ENCODE results near the gene RSPH1.

The RSPH1 gene

GRCh38 chr21:42443876-42444744 is 51.9 kb downstream of the RSPH1 start:
- DNase-seq, result no peak

DNA sequence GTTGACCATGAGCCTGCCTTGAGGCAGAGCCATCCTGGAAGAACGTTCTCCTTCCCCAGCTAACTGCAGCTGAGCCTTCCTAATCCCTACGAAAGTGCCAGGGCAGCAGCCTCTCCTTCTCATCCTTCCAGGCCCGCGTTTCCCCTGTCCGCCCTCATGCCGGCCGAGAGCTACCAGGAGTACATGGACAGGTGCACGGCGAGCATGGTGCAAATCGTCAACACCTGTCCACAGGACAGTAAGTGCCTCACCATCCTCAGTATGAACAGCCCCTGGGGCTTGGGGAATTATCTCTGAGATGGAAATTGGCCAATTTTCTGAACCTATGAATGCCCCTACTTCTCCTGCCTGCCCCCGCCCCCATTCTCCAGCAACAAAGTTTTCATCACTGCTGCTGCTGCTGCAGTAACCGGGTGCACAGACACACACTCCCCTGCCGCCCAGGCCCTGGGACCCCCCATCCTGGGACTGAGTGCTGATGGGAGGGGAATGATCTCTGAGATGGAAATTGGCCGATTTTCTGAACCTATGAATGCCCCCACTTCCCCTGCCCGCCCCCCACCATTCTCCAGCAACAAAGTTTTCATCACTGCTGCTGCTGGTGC is 52.7 kb downstream of the RSPH1 start:
- no peak for DNase-seq

GRCh38 chr21:42441963-42442362 is 54.1 kb downstream of the RSPH1 start:
- DNase-seq, result no peak

- DNase-seq, result no peak
Measured at GRCh38 chr21:42440187-42440792, 55.7 kb downstream of the RSPH1 start.

DNA sequence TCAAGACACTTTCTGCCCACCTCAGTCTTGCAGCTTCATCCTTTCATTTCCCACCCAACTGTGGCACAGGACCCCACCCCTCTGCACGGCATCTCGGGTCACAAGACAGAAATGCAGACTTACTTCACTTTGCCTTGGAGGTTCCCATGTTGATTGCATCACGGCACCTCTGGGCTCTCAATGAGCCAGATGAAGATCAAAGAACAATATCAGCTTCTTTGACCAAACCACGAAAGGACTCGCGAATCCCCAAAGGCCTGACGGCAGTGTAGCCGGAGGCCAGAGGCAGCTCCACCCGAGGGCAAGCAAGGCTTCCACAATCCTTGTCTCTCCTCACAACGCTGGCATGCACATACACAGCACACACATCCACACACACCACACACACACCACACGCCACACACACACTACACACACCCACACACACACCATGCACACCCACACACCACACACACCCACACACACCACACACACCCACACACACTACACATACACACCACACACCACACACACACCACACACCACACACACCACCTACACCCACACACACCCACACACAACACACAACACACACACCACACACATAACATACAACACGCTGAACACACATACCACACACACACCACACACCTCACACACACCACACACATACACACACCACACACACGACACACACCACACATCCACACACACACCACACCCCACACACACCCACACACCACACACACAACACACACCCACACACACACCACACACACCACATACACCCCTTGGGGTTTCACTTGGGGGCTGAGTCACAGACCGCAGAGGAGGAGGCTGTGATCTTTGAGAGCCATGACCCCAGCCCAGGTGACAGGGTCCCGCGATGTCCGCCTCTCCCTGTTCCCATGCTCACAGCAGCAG is 56.5 kb downstream of the RSPH1 start:
- DNase-seq, result no peak

GRCh38 chr21:42438316-42439205 is 57.5 kb downstream of the RSPH1 start:
- no peak for DNase-seq

DNA sequence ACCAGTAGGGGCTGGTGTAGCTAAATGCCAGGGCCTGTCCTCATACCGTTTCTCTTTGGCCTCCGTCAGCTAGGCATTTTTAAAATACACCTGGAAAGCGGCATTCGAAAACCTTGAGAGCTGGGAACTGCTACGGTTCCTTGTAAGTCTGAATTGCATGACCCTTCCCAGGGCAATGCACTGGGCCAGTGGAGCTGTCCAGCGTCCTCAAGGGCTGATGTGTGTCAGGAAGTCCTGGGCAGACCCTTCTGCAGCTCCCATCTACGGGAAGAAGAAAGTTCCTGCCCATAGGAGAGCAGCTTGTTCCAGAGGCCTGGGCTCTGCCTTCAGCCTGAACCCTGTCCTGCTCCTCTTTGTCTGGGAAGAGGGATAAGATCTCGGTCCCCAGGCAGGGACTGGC is 58.2 kb downstream of the RSPH1 start:
- DNase-seq, result no peak

DNA sequence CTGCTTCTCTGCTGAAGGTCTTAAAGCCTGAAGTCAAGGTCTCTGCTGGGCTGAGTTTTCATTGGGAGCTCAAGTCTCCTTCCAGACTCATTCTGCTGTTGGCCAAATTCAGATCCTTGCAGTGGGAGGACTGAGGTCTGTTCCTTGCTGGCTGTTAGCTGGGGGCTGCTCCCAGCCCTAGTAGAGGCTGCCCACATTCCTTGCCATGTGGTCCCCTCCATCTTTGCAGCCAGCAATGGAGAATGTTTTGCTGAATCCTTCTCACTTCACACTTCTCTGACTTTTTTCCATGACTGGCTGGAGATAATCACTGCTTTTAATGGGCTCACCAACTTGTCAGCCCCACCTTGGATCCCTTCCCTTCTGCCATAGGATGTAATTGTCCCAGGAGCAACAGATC is 59.1 kb downstream of the RSPH1 start:
- no peak for DNase-seq

DNA sequence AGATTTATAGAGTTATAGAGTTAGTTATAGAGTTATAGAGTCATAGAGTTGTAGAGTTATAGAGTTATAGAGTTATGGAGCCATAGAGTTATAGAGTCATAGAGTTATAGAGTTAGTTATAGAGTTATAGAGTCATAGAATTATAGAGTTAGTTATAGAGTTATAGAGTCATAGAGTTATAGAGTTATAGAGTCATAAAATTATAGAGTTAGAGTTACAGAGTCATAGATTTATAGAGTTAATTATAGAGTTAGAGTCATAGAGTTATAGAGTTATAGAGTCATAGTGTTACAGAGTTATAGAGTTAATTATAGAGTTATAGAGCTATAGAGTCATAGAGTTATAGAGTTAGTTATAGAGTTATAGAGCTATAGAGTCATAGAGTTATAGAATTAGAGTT is 60.2 kb downstream of the RSPH1 start:
- no peak for DNase-seq

DNA sequence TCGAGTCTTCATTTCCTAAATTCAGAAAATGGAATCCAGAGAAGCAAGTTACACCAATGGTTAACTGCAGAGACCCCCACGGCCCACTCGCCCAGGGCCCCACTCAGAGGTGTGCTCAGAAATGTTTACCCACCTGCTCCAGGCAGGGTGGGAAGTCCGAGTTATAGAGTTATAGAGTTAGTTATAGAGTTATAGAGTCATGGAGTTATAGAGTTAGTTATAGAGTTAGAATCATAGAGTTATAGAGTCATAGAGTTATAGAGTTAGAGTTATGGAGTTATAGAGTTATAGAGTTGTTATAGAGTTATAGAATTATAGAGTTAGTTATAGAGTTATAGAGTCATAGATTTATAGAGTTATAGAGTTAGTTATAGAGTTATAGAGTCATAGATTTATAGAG is 60.6 kb downstream of the RSPH1 start:
- DNase-seq, result no peak

- DNase-seq, result no peak
Measured at GRCh38 chr21:42434884-42435283, 61.1 kb downstream of the RSPH1 start.

DNA sequence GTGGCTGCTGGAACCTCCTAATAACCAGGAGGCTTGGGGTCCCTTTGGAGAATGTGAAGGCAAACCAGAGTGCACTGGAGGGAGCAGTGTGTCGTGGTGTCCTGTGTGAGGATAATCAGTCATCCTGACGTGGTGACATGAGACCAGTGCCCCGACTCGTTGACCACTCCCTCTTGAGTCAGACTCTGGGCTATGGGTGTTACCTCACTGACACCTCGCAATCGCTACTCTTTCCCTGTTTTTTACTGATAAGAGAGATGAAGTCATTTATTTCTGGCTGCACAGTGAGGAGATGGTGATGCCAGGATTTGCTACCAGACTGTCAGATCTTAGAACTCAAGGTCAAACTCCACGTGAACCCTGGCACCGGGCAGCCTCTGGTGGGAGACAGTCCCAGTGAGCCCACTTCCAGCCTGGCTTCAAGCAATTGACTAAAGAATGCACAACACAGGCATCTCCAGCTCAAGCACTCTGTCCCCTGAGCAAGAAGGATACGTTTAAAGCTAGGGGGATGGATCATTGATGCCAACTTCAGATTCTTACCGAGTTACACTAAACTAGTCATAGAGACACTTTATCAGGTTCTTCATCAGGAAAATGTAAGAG is 62.0 kb downstream of the RSPH1 start:
- DNase-seq, result no peak

GRCh38 chr21:42432695-42433094 is 63.3 kb downstream of the RSPH1 start:
- no peak for DNase-seq

DNA sequence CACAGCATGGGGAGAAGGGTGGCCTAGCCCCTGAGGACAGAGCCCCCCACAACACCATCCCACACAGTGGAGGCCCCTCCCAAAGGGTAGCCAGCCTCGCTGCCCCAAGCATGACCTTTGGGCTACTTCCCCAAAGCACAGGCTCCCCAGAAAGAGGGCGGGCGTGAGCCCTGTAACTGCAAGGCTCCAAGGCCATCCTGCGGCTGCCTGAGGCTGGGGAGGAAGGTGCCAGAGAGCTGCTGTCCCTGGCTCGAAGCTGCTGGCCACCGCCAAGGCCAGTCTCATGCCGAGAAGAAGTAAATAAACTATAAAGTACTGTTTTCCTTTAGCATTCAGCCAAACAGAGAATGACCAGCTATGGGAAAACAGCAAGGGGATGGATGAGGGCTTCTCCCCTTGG is 64.8 kb downstream of the RSPH1 start:
- DNase-seq, result no peak

GRCh38 chr21:42430521-42430920 is 65.5 kb downstream of the RSPH1 start:
- no peak for DNase-seq

GRCh38 chr21:42429856-42430255 is 66.2 kb downstream of the RSPH1 start:
- DNase-seq, result no peak

DNA sequence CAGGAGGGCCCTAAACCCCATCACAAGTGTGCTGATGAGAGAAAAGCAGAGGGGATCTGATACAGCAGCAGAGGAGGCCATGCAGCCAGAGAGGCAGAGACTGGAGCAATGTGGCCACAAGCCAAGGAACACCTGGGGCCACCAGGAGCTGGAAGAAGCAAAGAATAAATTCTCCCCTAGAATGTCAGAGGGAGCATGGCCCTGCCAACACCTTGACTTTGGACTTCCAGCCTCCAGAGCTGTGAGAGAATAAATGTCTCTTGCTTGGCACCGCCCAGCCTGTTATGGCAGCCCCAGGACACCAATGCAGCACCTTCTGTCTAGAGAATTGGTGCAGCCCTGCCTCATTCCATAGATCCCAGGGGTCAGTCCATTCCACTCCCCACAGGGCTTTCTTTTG is 67.0 kb downstream of the RSPH1 start:
- no peak for DNase-seq

DNA sequence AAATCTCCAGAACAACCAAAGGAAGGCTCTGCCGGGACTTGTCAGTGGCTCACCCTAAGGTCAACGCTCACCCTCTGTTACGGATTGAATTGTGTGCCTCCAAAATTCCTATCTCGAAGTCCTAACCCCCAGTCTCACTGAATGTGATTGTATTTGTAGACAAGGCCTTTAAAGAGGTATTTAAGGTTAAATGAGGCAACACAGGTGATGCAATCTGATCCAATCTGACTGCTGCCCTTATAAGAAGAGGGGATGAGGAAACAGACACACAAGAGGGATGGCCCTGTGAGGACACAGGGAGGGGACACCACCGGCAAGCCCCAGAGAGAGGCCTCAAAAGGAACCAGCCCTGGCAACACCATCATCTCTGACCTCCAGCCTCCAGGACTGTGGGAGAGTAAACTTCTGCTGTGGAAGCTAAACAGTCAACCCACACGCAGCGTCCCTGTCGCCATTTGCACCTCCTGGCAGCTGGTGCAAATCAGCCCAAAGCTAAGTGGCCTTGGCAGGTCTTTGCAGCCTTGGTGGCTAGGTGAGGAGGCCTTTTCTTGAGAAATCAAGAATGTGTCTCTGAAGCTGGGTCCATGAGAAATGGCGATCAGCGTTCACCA is 68.1 kb downstream of the RSPH1 start:
- DNase-seq, result no peak

DNA sequence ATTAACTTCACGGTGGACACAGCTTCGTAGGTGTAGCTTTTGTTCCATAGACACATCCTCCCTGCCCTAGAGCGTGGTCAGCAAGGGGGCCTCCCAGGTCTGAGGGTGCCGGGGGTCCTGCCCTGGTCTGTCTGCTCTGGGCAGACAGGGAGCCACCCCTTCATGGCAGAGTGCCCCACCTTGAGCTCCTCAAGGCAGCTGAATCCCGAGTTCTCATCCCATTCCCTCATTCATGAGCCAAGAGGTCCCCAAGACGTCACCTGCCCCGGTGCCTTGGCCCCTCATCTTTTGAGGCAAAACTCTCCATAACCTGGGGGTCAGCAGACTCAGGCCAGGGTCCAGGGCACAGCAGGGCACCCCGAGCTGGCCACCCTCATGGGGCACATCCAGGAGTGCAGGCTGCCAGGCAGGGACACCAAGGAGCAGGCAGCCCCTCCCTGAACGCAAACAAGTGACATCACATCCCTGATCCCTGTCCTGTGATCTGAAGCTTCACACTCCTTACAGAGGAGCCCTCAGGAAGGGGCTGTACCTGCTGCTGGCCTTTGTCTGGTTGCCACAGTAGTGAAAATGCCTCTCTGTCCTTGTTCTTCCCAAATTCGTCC is 69.0 kb downstream of the RSPH1 start:
- DNase-seq, result no peak

DNA sequence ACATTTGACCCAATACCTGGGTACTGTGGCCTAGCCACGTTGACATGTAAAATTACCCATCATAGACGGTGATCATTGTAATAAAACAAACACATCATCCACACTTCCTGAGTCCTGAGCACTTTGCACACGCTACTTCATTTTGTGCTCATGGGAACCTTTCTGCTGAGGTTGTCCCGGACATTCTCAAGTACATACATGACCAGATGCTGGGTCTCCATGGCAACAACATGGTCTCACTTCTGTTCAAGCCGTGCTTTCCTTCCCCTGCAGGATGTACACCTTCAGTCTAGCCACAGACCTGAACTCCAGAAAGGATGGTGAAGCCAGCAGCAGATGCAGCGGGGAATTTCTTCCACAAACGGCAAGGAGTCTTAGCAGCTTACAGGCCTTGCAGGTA is 69.6 kb downstream of the RSPH1 start:
- no peak for DNase-seq
